Vagina (tissue), 2 donors: ENCODE results near the gene ARHGAP24.

ENCODE experiments used
- POLR2A ChIP-seq, 2 donors: fragments of 450-650 bp; IDR thresholded peaks; one replicate each; pipeline ENCODE4 v1.6.1; 2017; ENCODE audit warnings: antibody characterized with exemption in 2 of 2, mild to moderate bottlenecking in 2 of 2, moderate library complexity in 2 of 2
- POLR2AphosphoS5 ChIP-seq, 2 donors: sonication (generic); formaldehyde crosslinking; IDR thresholded peaks; one replicate each; pipeline ENCODE4 v1.9.0; 2017; ENCODE audit warnings: antibody characterized with exemption in 2 of 2, mild to moderate bottlenecking in 2 of 2, low read depth in 1 of 2; ENCODE audit not compliant: insufficient read depth in 1 of 2
- TF ChIP-seq, protein P1 (sequence below), 3 experiments: fragments of 450-650 bp in 2 of 3; fragments of 200-600 bp in 1 of 3; sonication (generic) in 1 of 3; IDR thresholded peaks; one replicate each; pipeline ENCODE4 v1.5.1; 2017 to 2019; ENCODE audit warnings: antibody characterized with exemption in 3 of 3, mild to moderate bottlenecking in 2 of 3, moderate library complexity in 2 of 3

DNA sequence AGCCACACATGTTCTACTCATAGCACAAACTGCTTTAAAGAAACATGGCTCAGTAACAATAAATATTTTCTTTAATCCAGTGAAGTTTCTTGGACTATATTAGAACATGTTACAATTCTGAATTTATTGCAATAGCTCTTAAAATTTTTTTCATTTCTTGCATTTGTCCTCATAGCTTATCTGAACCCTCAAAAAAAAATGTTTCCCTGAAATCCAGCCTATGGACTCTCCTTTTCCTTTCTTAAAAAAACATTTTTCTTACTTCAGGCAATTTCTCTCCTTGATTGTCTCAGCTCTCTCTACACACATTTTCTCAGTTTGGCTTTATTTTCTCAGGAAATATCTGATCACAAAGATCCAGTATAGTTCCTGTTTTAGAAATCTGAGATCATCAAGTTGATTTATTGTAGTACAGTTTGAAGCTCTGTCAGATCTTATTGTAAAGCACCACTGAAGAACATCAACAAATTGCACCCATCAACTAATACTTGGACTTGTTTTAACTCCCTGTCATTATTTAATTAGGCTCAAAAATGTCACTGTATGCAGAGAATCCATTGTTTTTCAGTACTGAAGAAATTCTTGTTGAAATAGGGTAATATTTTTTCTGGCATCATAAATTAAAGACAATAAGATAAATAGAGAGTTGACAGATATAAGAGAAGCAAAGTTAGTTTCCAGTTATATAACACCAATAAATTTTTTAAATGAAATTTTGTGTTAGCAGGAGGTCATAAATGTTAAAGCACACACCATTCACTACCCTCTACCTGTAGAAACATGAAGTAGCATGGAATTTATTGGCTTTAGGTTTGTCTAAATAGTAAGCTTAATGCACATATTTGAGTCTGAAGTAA is 317.7 kb downstream of the ARHGAP24 start:
- TF ChIP-seq, protein P1, sequence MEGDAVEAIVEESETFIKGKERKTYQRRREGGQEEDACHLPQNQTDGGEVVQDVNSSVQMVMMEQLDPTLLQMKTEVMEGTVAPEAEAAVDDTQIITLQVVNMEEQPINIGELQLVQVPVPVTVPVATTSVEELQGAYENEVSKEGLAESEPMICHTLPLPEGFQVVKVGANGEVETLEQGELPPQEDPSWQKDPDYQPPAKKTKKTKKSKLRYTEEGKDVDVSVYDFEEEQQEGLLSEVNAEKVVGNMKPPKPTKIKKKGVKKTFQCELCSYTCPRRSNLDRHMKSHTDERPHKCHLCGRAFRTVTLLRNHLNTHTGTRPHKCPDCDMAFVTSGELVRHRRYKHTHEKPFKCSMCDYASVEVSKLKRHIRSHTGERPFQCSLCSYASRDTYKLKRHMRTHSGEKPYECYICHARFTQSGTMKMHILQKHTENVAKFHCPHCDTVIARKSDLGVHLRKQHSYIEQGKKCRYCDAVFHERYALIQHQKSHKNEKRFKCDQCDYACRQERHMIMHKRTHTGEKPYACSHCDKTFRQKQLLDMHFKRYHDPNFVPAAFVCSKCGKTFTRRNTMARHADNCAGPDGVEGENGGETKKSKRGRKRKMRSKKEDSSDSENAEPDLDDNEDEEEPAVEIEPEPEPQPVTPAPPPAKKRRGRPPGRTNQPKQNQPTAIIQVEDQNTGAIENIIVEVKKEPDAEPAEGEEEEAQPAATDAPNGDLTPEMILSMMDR (IDR thresholded peaks at IDR 0.05) = no peak
- no peak for TF ChIP-seq POLR2AphosphoS5 (IDR thresholded peaks at IDR 0.05; ENCODE audit: insufficient read depth in 1 of 2, low read depth in 1 of 2)
- no peak for TF ChIP-seq POLR2A (IDR thresholded peaks at IDR 0.05)
